WERI-Rb-1 (cell line): ENCODE results near the gene GJB6.
A peak's percentile ranks its signal among the peaks of the same experiment; 100 is the strongest.

ENCODE experiments used
- DNase-seq: peaks from one replicate; pipeline ENCODE4 v3.0.0-alpha.2; 2020
- H3K27ac ChIP-seq: fragments of 250-450 bp; sonication (Bioruptor Pico); 2 replicates; pipeline ENCODE4 v1.5.1; 2020; ENCODE audit warnings: mild to moderate bottlenecking, moderate library complexity
- H3K27me3 ChIP-seq: fragments of 250-450 bp; sonication (Bioruptor Pico); 2 replicates; pipeline ENCODE4 v1.5.1; 2021; ENCODE audit warnings: mild to moderate bottlenecking, low read depth, moderate library complexity; ENCODE audit not compliant: insufficient read depth, severe bottlenecking
- H3K36me3 ChIP-seq: fragments of 250-450 bp; sonication (Bioruptor Pico); 2 replicates; pipeline ENCODE4 v1.5.1; 2020; ENCODE audit warnings: mild to moderate bottlenecking, moderate library complexity
- H3K4me3 ChIP-seq: 2 replicates; pipeline ENCODE4 v1.5.1; 2011; ENCODE audit warnings: low read depth, mild to moderate bottlenecking, control low read depth, low read length
- H3K9me3 ChIP-seq: fragments of 250-450 bp; sonication (Bioruptor Pico); 2 replicates; pipeline ENCODE4 v1.5.1; 2021; ENCODE audit warnings: mild to moderate bottlenecking, moderate library complexity; ENCODE audit not compliant: severe bottlenecking
- TF ChIP-seq, protein P1 (sequence below): IDR thresholded peaks from 2 replicates; pipeline ENCODE4 v1.5.1; 2011; ENCODE audit warnings: low read depth, mild to moderate bottlenecking, control low read depth, inconsistent platforms, low read length

Gene GJB6

DNA sequence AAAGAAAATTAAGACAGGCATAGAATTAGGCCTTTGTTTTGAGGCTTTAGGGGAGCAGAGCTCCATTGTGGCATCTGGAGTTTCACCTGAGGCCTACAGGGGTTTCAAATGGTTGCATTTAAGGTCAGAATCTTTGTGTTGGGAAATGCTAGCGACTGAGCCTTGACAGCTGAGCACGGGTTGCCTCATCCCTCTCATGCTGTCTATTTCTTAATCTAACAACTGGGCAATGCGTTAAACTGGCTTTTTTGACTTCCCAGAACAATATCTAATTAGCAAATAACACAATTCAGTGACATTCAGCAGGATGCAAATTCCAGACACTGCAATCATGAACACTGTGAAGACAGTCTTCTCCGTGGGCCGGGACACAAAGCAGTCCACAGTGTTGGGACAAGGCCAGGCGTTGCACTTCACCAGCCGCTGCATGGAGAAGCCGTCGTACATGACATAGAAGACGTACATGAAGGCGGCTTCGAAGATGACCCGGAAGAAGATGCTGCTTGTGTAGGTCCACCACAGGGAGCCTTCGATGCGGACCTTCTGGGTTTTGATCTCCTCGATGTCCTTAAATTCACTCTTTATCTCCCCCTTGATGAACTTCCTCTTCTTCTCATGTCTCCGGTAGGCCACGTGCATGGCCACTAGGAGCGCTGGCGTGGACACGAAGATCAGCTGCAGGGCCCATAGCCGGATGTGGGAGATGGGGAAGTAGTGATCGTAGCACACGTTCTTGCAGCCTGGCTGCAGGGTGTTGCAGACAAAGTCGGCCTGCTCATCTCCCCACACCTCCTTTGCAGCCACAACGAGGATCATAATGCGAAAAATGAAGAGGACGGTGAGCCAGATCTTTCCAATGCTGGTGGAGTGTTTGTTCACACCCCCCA is 43.2 kb downstream of the GJB6 start:
- TF ChIP-seq, protein P1, sequence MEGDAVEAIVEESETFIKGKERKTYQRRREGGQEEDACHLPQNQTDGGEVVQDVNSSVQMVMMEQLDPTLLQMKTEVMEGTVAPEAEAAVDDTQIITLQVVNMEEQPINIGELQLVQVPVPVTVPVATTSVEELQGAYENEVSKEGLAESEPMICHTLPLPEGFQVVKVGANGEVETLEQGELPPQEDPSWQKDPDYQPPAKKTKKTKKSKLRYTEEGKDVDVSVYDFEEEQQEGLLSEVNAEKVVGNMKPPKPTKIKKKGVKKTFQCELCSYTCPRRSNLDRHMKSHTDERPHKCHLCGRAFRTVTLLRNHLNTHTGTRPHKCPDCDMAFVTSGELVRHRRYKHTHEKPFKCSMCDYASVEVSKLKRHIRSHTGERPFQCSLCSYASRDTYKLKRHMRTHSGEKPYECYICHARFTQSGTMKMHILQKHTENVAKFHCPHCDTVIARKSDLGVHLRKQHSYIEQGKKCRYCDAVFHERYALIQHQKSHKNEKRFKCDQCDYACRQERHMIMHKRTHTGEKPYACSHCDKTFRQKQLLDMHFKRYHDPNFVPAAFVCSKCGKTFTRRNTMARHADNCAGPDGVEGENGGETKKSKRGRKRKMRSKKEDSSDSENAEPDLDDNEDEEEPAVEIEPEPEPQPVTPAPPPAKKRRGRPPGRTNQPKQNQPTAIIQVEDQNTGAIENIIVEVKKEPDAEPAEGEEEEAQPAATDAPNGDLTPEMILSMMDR, result peak; percentile 53
- H3K9me3 ChIP-seq, result peaks cover 11% of the 10 kb centered on the region
- no peaks in the 10 kb centered on the region for H3K36me3 ChIP-seq
- peaks cover 98% of the 10 kb centered on the region for H3K27me3 ChIP-seq
- no peak overlapping the region for H3K4me3 ChIP-seq
- H3K27ac ChIP-seq, result no peak overlapping the region
- DNase-seq, result peak; percentile 53

GRCh38 chr13:20186771-20187170 is 45.3 kb downstream of the GJB6 start:
- DNase-seq, result no peak
- TF ChIP-seq, protein P1, result no peak
- Histone ChIP-seq H3K9me3 (peaks cover 11% of the 10 kb centered on the region), H3K27me3 (peaks cover 96% of the 10 kb centered on the region), H3K4me3 (no peak overlapping the region), H3K36me3 (no peaks in the 10 kb centered on the region), H3K27ac (no peak overlapping the region)

- TF ChIP-seq, protein P1, result no peak
Measured at GRCh38 chr13:20185366-20186056, 46.6 kb downstream of the GJB6 start.

DNA sequence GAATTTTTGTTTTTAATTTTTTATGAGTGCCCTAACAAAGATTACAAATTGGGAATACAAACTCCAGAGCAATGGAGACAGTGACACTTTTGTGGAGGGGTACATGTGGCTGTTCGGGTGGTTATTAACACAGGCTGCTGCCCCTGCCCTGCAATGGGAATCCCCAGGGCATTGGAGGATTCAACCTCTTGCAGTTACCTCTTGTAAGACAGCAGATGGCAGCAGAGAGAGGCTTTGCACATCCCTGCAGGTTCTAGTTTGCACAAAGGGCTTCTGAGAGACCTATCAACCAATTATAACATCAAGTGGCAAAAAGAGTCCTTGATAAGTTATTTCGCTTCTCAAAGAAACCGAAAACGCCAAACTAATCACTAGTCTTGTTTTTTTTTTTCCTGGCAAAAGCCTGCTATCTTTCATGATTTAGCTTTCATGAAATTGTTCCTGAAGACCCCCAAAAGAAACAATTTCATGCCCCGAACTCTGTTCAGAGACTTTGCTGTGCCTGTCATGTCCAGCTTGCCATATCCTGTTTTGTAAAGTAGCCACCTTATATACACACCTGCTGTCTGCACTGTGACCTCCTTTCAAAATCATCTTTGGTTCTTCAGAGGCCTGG is 49.8 kb downstream of the GJB6 start:
- peak; percentile 68 for DNase-seq
- no peaks in the 10 kb centered on the region for H3K36me3 ChIP-seq
- peaks cover 97% of the 10 kb centered on the region for H3K27me3 ChIP-seq
- no peaks in the 10 kb centered on the region for H3K9me3 ChIP-seq
- H3K27ac ChIP-seq, result no peak overlapping the region
- TF ChIP-seq, protein P1, result peak; percentile 92
- no peak overlapping the region for H3K4me3 ChIP-seq

More at GRCh38 chr13:20185366-20186056, 46.6 kb downstream of the GJB6 start:
- no peak for DNase-seq
- H3K9me3 ChIP-seq, result peaks cover 6% of the 10 kb centered on the region
- H3K27me3 ChIP-seq, result peaks cover 96% of the 10 kb centered on the region
- H3K27ac ChIP-seq, result no peak overlapping the region
- no peaks in the 10 kb centered on the region for H3K36me3 ChIP-seq
- H3K4me3 ChIP-seq, result no peak overlapping the region

- Histone ChIP-seq H3K4me3 (no peak overlapping the region), H3K9me3 (peaks cover 4% of the 10 kb centered on the region), H3K27ac (no peak overlapping the region), H3K36me3 (no peaks in the 10 kb centered on the region), H3K27me3 (peaks cover 98% of the 10 kb centered on the region)
- TF ChIP-seq, protein P1, result no peak
- DNase-seq, result no peak
Measured at GRCh38 chr13:20181188-20181587, 50.9 kb downstream of the GJB6 start.
